Mesodermal cell (in vitro differentiated cells): Measurements from ENCODE around the gene CIPC.
A peak's percentile ranks its signal among the peaks of the same experiment; 100 is the strongest.

ENCODE experiments used
- H3K27ac ChIP-seq: 2 replicates; pipeline ENCODE4 v1.7.0; 2013; ENCODE audit warnings: mild to moderate bottlenecking, low read depth, low read length, moderate library complexity; ENCODE audit not compliant: severe bottlenecking
- H3K36me3 ChIP-seq: 2 replicates; pipeline ENCODE4 v1.7.1; 2013; ENCODE audit warnings: mild to moderate bottlenecking, low read length, moderate library complexity; ENCODE audit not compliant: control insufficient read depth, insufficient read depth
- H3K4me1 ChIP-seq: one replicate; pipeline ENCODE4 v1.7.1; 2013; ENCODE audit warnings: mild to moderate bottlenecking, low read length; ENCODE audit not compliant: insufficient read depth, control insufficient read depth, poor library complexity, severe bottlenecking
- H3K4me3 ChIP-seq: 2 replicates; pipeline ENCODE4 v1.7.0; 2013; ENCODE audit warnings: low read length, control low read depth, mild to moderate bottlenecking; ENCODE audit not compliant: insufficient read depth, poor library complexity, severe bottlenecking; ENCODE audit errors: extremely low read depth
- H3K9me3 ChIP-seq: 2 replicates; pipeline ENCODE4 v1.7.1; 2013; ENCODE audit warnings: mild to moderate bottlenecking, low read length, moderate library complexity; ENCODE audit not compliant: control insufficient read depth
- WGBS, 2 experiments: methylation state at CpG; one replicate each; pipeline ENCODE4 v1.1.5; 2013; ENCODE audit warnings: missing lambda C conversion rate in 2 of 2; ENCODE audit not compliant: insufficient coverage in 2 of 2; 5-methylcytosine and 5-hydroxymethylcytosine counted together

The CIPC gene

DNA sequence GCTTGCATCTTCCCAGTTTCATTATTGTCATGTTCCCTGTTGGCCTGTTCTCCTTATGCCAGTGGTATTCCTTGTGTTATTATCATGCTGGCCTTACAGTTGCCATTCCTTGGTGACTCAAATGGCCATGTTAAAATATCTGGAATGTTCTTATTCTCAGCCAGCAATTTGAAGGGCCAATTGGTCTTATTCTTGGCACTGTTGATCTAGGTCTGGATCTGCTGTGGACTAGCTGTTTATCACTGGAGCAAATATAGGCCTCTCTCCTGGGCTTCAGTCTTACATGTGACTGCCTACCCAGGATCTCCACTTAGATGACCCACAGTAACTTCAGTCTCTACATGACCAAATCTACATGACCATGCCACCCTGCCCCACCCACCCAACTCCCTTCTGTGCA lies 5.4 kb downstream of the CIPC start:
- no peaks in the 10 kb centered on the region for H3K9me3 ChIP-seq
- no peak overlapping the region for H3K4me3 ChIP-seq
- H3K4me1 ChIP-seq: peaks cover 24% of the 10 kb centered on the region
- H3K36me3 ChIP-seq: peaks cover 30% of the 10 kb centered on the region
- H3K27ac ChIP-seq: no peak overlapping the region

GRCh38 chr14:77103951-77104350 lies 5.9 kb downstream of the CIPC start:
- 96 to 98% methylated on average over 5 of the region's 6 CpGs for WGBS, 2 experiments
- no peaks in the 10 kb centered on the region for H3K9me3 ChIP-seq
- H3K4me1 ChIP-seq: peaks cover 22% of the 10 kb centered on the region
- H3K27ac ChIP-seq: no peak overlapping the region
- H3K4me3 ChIP-seq: no peak overlapping the region
- H3K36me3 ChIP-seq: peaks cover 33% of the 10 kb centered on the region

DNA sequence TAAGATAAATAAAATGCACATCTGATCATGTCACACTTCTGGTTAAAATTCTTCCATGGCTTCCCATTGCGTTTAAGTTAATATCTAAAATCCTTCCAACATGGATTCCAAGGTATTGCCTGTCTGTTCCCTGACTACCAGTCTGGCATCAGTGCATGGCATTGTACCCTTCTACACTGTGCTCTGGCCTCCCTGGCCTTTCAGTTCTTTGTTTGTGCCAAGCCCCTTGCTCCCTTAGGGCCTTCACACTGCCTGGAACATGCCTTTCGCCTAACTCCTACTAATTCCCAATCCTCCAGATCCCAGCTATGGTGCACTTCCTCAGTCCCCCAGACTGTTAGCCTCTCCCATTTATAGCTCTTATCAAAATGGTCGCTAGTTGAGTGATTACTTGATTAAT lies 6.3 kb downstream of the CIPC start:
- no peak overlapping the region for H3K4me3 ChIP-seq
- peaks cover 35% of the 10 kb centered on the region for H3K36me3 ChIP-seq
- H3K9me3 ChIP-seq: no peaks in the 10 kb centered on the region
- peaks cover 21% of the 10 kb centered on the region for H3K4me1 ChIP-seq
- H3K27ac ChIP-seq: no peak overlapping the region
- 96 to 100% methylated on average over 2 of the region's 3 CpGs for WGBS, 2 experiments

- Histone ChIP-seq H3K4me3 (no peak overlapping the region), H3K27ac (peak overlapping the region; percentile 54), H3K36me3 (peaks cover 42% of the 10 kb centered on the region), H3K9me3 (no peaks in the 10 kb centered on the region), H3K4me1 (peaks cover 19% of the 10 kb centered on the region)
- 36 to 60% methylated on average over 3 of the region's 6 CpGs for WGBS, 2 experiments
These were observed 7.3 kb downstream of the CIPC start for GRCh38 chr14:77105145-77105939.

- H3K36me3 ChIP-seq: peaks cover 44% of the 10 kb centered on the region
- 86 to 100% methylated on average over 3 of the region's 3 CpGs for WGBS, 2 experiments
- no peaks in the 10 kb centered on the region for H3K9me3 ChIP-seq
- H3K4me3 ChIP-seq: no peak overlapping the region
- peaks cover 26% of the 10 kb centered on the region for H3K4me1 ChIP-seq
- no peak overlapping the region for H3K27ac ChIP-seq
These were observed 8.6 kb downstream of the CIPC start for GRCh38 chr14:77106666-77107065.

- H3K27ac ChIP-seq: no peak overlapping the region
- H3K4me1 ChIP-seq: peaks cover 31% of the 10 kb centered on the region
- peaks cover 49% of the 10 kb centered on the region for H3K36me3 ChIP-seq
- whole genome bisulfite sequencing, 2 experiments: 74% methylated on average over 2 of the region's 2 CpGs; no CpG with 5 or more reads in 1 of the 2 experiments
- no peaks in the 10 kb centered on the region for H3K9me3 ChIP-seq
- no peak overlapping the region for H3K4me3 ChIP-seq
These were observed 9.2 kb downstream of the CIPC start for GRCh38 chr14:77107228-77107627.

- no peak overlapping the region for H3K27ac ChIP-seq
- 91 to 92% methylated on average over 2 of the region's 2 CpGs for WGBS, 2 experiments
- H3K4me1 ChIP-seq: peaks cover 31% of the 10 kb centered on the region
- H3K36me3 ChIP-seq: peaks cover 65% of the 10 kb centered on the region
- H3K9me3 ChIP-seq: no peaks in the 10 kb centered on the region
- no peak overlapping the region for H3K4me3 ChIP-seq
These were observed 10.7 kb downstream of the CIPC start for GRCh38 chr14:77108753-77109152.

GRCh38 chr14:77109656-77110055 lies 11.6 kb downstream of the CIPC start:
- Histone ChIP-seq H3K27ac (peak overlapping the region; percentile 97), H3K4me3 (no peak overlapping the region), H3K9me3 (no peaks in the 10 kb centered on the region), H3K4me1 (peaks cover 30% of the 10 kb centered on the region), H3K36me3 (peaks cover 74% of the 10 kb centered on the region)
- 83% methylated on average over 4 of the region's 6 CpGs for WGBS, 2 experiments

DNA sequence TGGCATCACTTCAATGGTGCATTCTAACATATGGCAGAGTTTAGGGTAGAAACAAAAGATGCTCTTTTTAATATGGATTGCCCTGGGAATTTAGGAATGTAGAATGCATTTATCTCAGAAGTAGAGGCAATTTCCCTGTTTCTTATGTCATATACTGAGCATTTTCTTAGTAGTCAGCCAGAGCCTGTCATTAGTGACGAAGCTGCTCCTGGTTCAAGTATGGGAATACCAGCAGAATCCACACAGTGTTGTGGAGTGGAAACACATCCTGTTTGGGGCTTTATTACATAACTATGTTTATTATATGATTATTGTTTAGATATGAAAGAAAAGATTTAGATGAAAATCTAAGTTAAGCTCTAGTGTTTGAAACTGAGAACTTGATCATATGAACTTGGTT lies 12.2 kb downstream of the CIPC start:
- Histone ChIP-seq H3K9me3 (no peaks in the 10 kb centered on the region), H3K4me1 (peaks cover 24% of the 10 kb centered on the region), H3K27ac (peak overlapping the region; percentile 97), H3K4me3 (no peak overlapping the region), H3K36me3 (peaks cover 76% of the 10 kb centered on the region)
- WGBS, 2 experiments: no CpG with 5 or more reads among the region's 1 CpG

DNA sequence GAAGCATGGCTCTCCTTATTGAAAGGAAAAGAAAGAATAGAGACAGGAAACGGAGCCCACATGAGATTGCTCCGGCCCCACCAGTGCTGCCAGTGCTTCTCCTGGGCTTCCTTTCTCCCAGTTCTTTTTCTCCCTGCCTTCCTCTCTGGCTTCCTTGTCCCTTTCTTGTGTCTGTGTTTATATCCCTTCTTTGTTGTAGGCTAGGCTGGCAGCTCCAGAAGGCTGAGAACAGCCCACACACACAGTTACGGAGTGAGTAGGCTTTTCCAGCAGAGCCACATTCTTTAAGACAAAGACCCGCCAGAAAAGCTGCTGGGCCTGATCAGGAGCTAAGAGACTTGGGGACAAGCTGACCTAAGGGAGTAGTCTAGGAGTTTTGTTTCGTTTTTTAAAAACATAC lies 13.0 kb downstream of the CIPC start:
- H3K9me3 ChIP-seq: no peaks in the 10 kb centered on the region
- WGBS, 2 experiments: 21 to 28% methylated on average over 2 to 3 of the region's 5 CpGs
- H3K27ac ChIP-seq: peak overlapping the region; percentile 97
- peaks cover 21% of the 10 kb centered on the region for H3K4me1 ChIP-seq
- peaks cover 72% of the 10 kb centered on the region for H3K36me3 ChIP-seq
- no peak overlapping the region for H3K4me3 ChIP-seq

DNA sequence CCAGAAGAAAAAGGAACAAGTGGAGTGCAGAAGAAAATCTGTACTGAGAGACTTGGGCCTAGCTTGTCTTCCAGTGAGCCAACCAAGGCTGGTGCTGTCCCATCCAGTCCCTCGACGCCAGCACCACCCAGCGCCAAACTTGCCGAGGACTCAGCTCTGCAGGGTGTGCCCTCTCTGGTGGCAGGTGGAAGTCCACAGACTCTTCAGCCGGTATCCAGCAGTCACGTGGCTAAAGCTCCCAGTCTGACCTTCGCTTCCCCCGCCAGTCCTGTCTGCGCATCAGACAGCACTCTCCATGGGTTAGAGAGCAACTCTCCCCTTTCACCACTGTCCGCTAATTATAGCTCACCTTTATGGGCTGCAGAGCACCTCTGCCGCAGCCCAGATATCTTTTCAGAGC lies 15.6 kb downstream of the CIPC start:
- 92 to 97% methylated on average over 10 of the region's 11 CpGs for WGBS, 2 experiments
- H3K27ac ChIP-seq: no peak overlapping the region
- no peaks in the 10 kb centered on the region for H3K9me3 ChIP-seq
- peaks cover 21% of the 10 kb centered on the region for H3K4me1 ChIP-seq
- no peak overlapping the region for H3K4me3 ChIP-seq
- peaks cover 65% of the 10 kb centered on the region for H3K36me3 ChIP-seq
